Omental fat pad (tissue), 4 donors: ENCODE measurements around the gene ASCC3. TPM values are rescaled to one million over a fixed set of nuclear protein-coding genes. Genes with fewer than 3 reads are reported as not detected.

ENCODE experiments used
- ATAC-seq: fragments of 150-250 bp; one replicate; pipeline ENCODE4 v1.9.1; 2016; ENCODE audit warnings: mild to moderate bottlenecking, moderate library complexity; ENCODE audit not compliant: low FRiP score
- DNase-seq: peaks from one replicate; pipeline ENCODE4 v3.0.0-alpha.2; 2019; ENCODE audit warnings: low spot score
- total RNA-seq, 4 donors: library from RNA; depleted of rRNA; stranded (reverse); fragments of >200 nt; gene quantifications; one replicate each; pipeline ENCODE4 v1.1.0, GENCODE V29; 2016
- TF ChIP-seq, protein P1 (sequence below), 3 donors: fragments of 450-650 bp; IDR thresholded peaks; one replicate each; pipeline ENCODE4 v1.5.1; 2016 to 2017; ENCODE audit warnings: antibody characterized with exemption in 3 of 3, mild to moderate bottlenecking in 3 of 3, moderate library complexity in 2 of 3

Gene ASCC3
- total RNA-seq, 4 donors from 2014 or later, result 20.1 to 44.8 (median 25.9) TPM

DNA sequence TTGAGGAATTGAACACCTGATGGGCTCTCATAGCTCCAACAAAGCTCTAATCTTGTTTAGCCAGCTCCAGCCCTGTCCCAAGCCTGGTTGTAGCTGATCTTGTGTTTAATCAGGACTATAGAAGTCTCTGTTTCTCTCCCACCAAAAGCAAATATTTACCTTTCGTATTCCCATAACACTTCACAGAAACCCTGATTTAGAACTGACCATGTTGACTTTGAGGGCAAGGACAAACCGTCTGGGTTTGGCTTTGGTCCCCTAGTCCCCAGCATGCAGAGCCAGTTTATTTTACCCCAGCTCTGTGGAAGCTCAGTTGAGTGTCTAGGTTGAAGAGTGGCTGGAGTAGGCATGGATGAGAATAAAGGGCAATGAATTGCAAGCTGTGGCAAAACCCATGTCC, 398.4 kb downstream of the ASCC3 start:
- DNase-seq, result no peak
- TF ChIP-seq, protein P1, sequence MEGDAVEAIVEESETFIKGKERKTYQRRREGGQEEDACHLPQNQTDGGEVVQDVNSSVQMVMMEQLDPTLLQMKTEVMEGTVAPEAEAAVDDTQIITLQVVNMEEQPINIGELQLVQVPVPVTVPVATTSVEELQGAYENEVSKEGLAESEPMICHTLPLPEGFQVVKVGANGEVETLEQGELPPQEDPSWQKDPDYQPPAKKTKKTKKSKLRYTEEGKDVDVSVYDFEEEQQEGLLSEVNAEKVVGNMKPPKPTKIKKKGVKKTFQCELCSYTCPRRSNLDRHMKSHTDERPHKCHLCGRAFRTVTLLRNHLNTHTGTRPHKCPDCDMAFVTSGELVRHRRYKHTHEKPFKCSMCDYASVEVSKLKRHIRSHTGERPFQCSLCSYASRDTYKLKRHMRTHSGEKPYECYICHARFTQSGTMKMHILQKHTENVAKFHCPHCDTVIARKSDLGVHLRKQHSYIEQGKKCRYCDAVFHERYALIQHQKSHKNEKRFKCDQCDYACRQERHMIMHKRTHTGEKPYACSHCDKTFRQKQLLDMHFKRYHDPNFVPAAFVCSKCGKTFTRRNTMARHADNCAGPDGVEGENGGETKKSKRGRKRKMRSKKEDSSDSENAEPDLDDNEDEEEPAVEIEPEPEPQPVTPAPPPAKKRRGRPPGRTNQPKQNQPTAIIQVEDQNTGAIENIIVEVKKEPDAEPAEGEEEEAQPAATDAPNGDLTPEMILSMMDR (IDR thresholded peaks at IDR 0.05), result no peak
- no peak for ATAC-seq

GRCh38 chr6:100479179-100480035, 401.7 kb downstream of the ASCC3 start:
- ATAC-seq (no peak), DNase-seq (no peak)
- TF ChIP-seq, protein P1 (IDR thresholded peaks at IDR 0.05), result peak in 1 of 3 donors; percentile 36

DNA sequence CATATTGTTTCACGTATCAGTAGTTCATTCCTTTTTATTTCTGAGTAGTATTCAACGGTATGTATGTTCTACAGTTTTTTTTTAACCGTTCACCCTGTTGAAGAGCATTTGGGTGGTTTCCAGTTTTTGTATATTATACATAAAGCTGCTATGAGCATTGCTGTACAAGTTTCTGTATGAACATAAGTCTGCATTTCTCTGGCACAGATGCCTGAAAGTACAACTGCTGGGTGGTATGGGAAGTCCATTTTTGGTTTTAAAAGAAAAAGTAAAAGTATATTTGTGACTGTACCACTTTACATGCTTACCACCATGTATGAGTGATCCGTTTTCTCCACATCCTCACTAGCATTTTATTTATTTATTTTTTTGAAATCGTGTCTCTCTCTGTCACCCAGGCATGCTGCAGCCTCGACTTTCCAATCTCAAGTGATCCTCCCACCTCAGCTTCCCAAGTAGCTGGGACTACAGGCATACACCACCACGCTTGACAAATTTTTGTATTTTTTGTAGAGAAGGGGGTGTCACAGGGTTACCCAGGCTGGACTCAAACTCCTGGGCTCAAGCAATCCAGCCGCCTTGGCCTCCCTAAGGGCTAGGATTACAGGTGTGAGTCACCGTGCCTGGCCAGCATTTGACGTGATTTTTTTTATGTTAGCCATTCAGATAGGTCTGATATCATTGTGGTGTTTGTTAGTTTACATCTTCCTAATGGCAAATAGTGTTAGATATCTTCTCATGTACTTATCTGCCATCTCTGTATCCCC, 405.4 kb downstream of the ASCC3 start:
- ATAC-seq (no peak), DNase-seq (no peak)

DNA sequence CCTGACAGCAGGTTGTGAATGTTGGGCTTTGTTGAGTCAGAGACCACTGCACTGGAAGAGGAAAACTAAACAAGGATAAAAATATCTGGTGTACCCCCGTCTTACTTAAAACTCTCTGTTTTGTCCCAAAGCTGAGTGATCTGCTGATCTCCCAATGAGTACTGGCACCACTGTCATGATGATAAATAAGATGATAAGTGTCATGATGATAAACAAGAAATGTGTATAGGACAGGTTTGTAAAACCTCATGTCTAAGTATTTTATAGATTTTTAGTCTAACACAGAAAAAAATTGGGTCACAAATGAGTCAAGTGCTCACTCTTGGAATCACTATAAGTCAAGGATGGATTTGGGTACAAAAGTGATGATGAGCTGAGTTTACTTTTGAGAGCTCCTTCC, 407.9 kb downstream of the ASCC3 start:
- TF ChIP-seq, protein P1 (IDR thresholded peaks at IDR 0.05), result no peak
- DNase-seq, result no peak
- ATAC-seq, result no peak

More for the DNA sequence above, 405.4 kb downstream of the ASCC3 start:
- TF ChIP-seq, protein P1 (IDR thresholded peaks at IDR 0.05), result no peak

GRCh38 chr6:100472674-100473073, 408.5 kb downstream of the ASCC3 start:
- no peak for ATAC-seq
- no peak for DNase-seq
- TF ChIP-seq, protein P1 (IDR thresholded peaks at IDR 0.05), result no peak

GRCh38 chr6:100470422-100471120, 410.6 kb downstream of the ASCC3 start:
- TF ChIP-seq, protein P1 (IDR thresholded peaks at IDR 0.05), result no peak
- ATAC-seq (no peak), DNase-seq (no peak)
